GM18519 (cell line): ENCODE measurements around the gene GKN2.

Experiments
- ATAC-seq: cut with Tn5 transposase; IDR thresholded peaks from one replicate; pipeline ENCODE4 v1.9.1; 2021; ENCODE audit warnings: mild to moderate bottlenecking, moderate library complexity; ENCODE audit not compliant: unreplicated experiment, low FRiP score

Gene GKN2

GRCh38 chr2:68952887-68953521 is at the start of gene GKN2:
GKN2 (minus strand) TSS chr2:68952893; CDS start chr2:68952861, 32 bp downstream.
- no peak for ATAC-seq

- no peak for ATAC-seq
Measured at GRCh38 chr2:69001879-69002278, 49.2 kb upstream of the GKN2 start.

- ATAC-seq: no peak
Measured at GRCh38 chr2:68997401-68997800, 44.7 kb upstream of the GKN2 start.

DNA sequence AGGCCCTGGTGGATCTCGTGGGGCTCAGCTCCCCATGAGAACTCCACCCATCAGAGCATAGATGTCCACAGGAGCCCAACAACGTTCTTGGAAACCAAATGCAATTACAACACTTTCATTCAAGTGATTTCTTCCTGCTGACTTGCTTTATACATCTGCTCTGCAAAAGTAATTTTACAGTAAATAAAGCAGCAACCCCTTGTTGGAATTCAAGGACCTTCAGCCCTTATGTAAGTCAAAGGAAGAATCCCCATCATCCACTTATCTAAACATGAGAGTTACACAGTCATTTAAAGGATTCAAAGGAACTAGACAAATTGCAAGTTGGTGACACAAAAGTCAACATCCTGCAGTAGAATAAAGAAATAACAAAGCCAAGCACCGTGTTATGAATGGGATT is 43.2 kb upstream of the GKN2 start:
- no peak for ATAC-seq

- ATAC-seq: no peak
Measured at GRCh38 chr2:68994864-68995263, 42.2 kb upstream of the GKN2 start.

- no peak for ATAC-seq
Measured at GRCh38 chr2:68993660-68994059, 41.0 kb upstream of the GKN2 start.

DNA sequence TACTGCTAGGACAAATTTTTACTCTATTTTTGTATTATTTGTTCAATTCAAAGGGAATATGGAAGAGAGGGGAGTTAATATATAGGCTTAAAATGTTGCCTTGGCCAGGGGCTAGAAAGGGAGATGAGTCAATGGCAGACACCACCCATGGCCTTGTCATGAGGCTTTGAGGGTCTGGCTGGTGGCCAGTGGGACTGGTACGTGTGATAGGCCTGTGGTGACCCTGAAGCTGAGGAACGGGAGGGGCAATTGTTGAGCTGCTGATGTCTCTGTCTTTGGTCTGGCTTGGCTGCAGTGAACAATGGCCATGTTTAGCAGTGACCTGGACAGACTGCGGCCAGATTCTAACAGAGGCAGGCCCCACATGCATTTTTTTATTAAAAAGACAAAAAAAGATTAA is 40.2 kb upstream of the GKN2 start:
- no peak for ATAC-seq

- ATAC-seq: no peak
Measured at GRCh38 chr2:68992341-68992740, 39.6 kb upstream of the GKN2 start.

- no peak for ATAC-seq
Measured at GRCh38 chr2:68989035-68989434, 36.3 kb upstream of the GKN2 start.

GRCh38 chr2:68987021-68987503 is 34.4 kb upstream of the GKN2 start:
- ATAC-seq: no peak

GRCh38 chr2:68980956-68981355 is 28.3 kb upstream of the GKN2 start:
- no peak for ATAC-seq

DNA sequence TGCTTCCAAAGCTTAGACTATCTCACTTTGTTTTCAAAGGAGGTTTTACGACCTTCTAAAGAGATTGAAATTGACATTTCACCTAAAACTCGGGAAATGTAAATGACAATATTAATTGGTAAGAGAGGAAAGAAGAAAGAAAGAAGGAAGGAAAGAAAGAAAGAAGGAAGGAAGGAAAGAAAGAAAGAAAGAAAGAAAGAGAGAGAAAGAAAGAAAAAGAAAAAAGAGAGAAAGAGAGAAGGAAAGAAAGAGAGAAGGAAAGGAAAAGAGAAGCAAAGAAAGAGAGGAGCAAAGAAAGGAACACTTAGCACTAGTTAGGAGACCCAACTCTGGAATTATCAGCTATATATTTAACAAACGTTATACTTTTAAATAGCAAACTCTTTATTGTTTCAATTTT is 25.4 kb upstream of the GKN2 start:
- no peak for ATAC-seq

GRCh38 chr2:68977453-68977852 is 24.8 kb upstream of the GKN2 start:
- no peak for ATAC-seq

GRCh38 chr2:68975844-68976243 is 23.2 kb upstream of the GKN2 start:
- no peak for ATAC-seq

- no peak for ATAC-seq
Measured at GRCh38 chr2:68974946-68975665, 22.4 kb upstream of the GKN2 start.

DNA sequence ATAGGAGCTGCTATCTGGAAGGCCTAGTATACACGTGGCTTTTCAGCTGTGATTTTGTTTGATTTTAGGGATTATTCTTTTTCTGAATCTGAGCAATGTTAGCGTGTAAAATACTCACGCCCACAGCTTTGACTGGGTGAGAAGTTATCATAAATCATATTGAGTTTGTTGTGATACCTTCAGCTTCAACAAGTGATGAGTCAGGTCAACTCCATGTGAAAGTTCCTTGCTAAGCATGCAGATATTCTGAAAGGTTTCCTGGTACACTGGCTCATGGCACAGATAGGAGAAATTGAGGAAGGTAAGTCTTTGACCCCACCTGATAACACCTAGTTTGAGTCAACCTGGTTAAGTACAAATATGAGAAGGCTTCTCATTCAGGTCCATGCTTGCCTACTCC is 21.6 kb upstream of the GKN2 start, which contains the start of gene GKN1:
Gene GKN1 (plus strand): TSS at position 386 of the 400 bp plus-strand sequence. CDS start 42 bp downstream, outside the sequence.
- no peak for ATAC-seq

GRCh38 chr2:68971591-68972231 is 19.0 kb upstream of the GKN2 start:
- ATAC-seq: no peak

GRCh38 chr2:68970566-68971265 is 18.0 kb upstream of the GKN2 start:
- ATAC-seq: no peak

DNA sequence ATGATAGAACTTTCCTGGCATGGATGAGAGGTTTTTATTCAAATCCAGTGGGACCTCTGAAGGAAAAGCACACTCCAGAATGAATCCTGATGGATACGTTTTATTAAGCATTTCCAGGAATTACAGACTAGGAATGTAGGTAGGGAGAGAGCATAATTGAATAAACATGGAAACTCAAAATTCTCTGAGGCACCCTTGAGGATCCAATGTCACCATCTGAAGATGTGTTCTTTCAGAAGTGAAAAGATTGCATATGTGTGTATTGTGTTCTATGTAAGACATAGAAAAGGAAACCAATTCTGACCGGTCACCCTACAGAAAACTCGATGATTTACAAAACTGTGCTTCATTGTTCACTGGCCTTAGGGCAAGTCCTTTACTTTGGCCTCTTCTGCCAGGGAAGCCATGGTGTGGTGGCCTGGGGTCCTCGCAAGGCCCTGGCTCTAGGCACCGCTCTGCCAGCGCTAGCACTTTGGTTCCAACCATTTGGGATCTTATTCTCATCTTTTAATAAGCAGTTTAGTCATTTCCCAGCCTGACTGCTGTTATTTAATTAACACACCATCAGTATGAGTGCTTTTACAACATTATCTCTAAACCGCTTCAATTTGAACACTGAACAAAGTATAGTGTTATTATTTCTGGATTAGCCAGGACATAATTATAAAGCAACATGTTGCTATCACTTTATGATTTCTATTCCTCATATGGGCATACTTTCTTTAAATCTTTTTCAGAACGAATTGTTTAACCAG is 17.2 kb upstream of the GKN2 start:
- ATAC-seq: no peak

GRCh38 chr2:68968221-68968620 is 15.5 kb upstream of the GKN2 start:
- no peak for ATAC-seq
